ENCODE data around the gene FKRP. TPM values are rescaled to one million over a fixed set of nuclear protein-coding genes. Genes with fewer than 3 reads are reported as not detected.
"Not testable (repeated sequence)": the region's sequence is repeated elsewhere in the genome, so short reads cannot be mapped to it uniquely, and the experiment has no call there.

Gene FKRP
- total RNA-seq, 1 donor from 2014 or later = 16.2 TPM

- DNase-seq (ENCODE audit: missing footprints) = no peak
- no peak for ATAC-seq
- intact Hi-C loops (cut with DNase I) = no loop called here
Measured at GRCh38 chr19:46772170-46773017, 26.5 kb downstream of the FKRP start.

GRCh38 chr19:46773018-46773399 lies 27.2 kb downstream of the FKRP start:
- intact Hi-C loops (cut with DNase I) = no loop called here
- DNase-seq (ENCODE audit: missing footprints) (no peak), ATAC-seq (no peak)

GRCh38 chr19:46775642-46776258 lies 29.9 kb downstream of the FKRP start:
- intact Hi-C loops (cut with DNase I) = no loop called here
- ATAC-seq (no peak), DNase-seq (ENCODE audit: missing footprints) (no peak)

- DNase-seq (ENCODE audit: missing footprints) (no peak), ATAC-seq (no peak)
- intact Hi-C loops (cut with DNase I) = no loop called here
Measured at GRCh38 chr19:46776927-46777911, 31.4 kb downstream of the FKRP start.

- ATAC-seq; DNase-seq (ENCODE audit: missing footprints); intact Hi-C loops (cut with DNase I): not testable (repeated sequence)
Measured at GRCh38 chr19:46777956-46778645, 32.2 kb downstream of the FKRP start.

GRCh38 chr19:46782355-46783019 lies 36.6 kb downstream of the FKRP start:
- intact Hi-C loops (cut with DNase I) = no loop called here
- DNase-seq (ENCODE audit: missing footprints) = no peak
- no peak for ATAC-seq

GRCh38 chr19:46783670-46784069 lies 37.8 kb downstream of the FKRP start:
- DNase-seq (ENCODE audit: missing footprints) (no peak), ATAC-seq (no peak)
- intact Hi-C loops (cut with DNase I) = no loop called here

- intact Hi-C loops (cut with DNase I) = no loop called here
- ATAC-seq (peak; percentile 36), DNase-seq (ENCODE audit: missing footprints) (peak; percentile 88)
Measured at GRCh38 chr19:46784262-46785053, 38.6 kb downstream of the FKRP start.

DNA sequence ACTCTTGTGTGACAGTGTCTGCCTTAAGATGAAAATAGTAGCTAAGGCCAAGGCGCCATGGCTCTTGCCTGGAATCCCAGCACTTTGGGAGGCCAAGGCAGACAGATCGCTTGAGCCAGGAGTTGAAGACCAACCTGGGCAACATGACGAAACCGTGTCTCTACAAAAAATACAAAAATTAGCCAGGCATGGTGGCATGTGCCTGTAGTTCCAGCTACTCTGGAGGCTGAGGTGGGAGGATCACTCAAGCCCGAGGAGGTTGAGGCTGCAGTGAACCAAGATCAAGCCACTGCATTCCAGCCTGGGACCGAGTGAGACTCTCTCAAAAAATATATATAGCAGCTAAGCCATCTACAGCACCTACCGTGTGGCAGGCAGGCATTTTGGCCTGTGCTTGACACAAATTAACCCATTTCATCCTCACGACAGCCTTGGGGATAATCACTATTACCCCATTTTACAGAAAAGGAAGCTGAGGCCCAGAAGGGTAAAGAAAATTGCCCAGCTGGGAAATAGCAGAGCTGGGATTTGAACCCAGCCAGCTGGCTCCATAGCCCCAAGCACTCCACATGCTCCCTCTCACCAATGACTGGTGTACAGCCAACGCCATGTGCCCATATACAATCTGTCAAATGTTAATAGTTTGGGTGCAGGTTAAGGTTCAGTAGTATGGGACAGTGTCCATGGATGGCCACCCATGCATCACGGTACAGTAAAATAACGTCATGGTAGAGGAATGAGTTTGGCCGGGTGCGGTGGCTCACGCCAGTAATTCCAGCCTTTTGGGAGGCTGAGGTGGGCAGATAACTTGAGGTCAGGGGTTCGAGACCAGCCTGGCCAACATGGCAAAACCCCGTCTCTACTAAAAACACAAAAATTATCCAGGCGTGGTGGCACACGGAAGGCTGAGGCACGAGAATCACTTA lies 39.5 kb downstream of the FKRP start:
- intact Hi-C loops (cut with DNase I) = no loop called here
- no peak for ATAC-seq
- DNase-seq (ENCODE audit: missing footprints) = no peak

GRCh38 chr19:46785980-46786235 lies 40.1 kb downstream of the FKRP start:
- no peak for ATAC-seq
- DNase-seq (ENCODE audit: missing footprints) = no peak
- intact Hi-C loops (cut with DNase I) = no loop called here

- DNase-seq (ENCODE audit: missing footprints) = peak; percentile 87
- intact Hi-C loops (cut with DNase I) = no loop called here
- ATAC-seq = peak; percentile 56
Measured at GRCh38 chr19:46786236-46787039, 40.6 kb downstream of the FKRP start.

- DNase-seq (ENCODE audit: missing footprints) (no peak), ATAC-seq (no peak)
- intact Hi-C loops (cut with DNase I) = no loop called here
Measured at GRCh38 chr19:46787040-46787330, 41.1 kb downstream of the FKRP start.

- ATAC-seq = peak; percentile 49
- DNase-seq (ENCODE audit: missing footprints) = peak; percentile 83
- intact Hi-C loops (cut with DNase I) = no loop called here
Measured at GRCh38 chr19:46787331-46788261, 41.7 kb downstream of the FKRP start.

GRCh38 chr19:46788262-46788967 lies 42.6 kb downstream of the FKRP start, which contains the start of gene SLC1A5:
SLC1A5 (minus strand) TSS chr19:46788594; CDS start chr19:46787965, 629 bp downstream.
- intact Hi-C loops (cut with DNase I) = no loop called here
- peak; percentile 89 for ATAC-seq
- DNase-seq (ENCODE audit: missing footprints) = peak; percentile 97
